ENCODE results near the gene KATNBL1. TPM values are rescaled to one million over a fixed set of nuclear protein-coding genes. Genes with fewer than 3 reads are reported as not detected.
"Not testable (repeated sequence)": the region's sequence is repeated elsewhere in the genome, so short reads cannot be mapped to it uniquely, and the experiment has no call there.

Gene KATNBL1
- total and polyA plus RNA-seq, 2 donors from 2014 or later = 15.6 to 32.2 TPM

DNA sequence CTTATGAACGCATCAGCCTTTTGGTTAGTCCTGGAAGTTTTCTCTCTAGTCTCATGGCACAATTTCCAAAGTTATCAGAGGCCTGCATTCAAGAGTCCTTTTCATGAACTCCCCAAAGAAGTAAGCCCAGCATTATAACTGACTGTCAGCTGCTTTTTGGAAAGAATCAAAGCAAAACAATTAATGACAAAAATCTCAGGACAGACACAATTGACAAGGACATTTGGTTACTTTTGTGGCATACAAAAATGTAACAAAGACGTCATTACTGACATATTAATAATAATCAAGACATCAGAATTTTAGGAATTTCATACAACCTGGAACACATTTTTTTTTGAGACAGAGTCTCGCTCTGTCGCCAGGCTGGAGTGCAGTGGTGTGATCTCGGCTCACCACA lies 21.2 kb downstream of the KATNBL1 start:
- Histone ChIP-seq H3K9ac (ENCODE audit: low read length in 3 of 3) (no peak overlapping the region), H3K4me1 (ENCODE audit: control insufficient read depth in 2 of 3, insufficient read depth in 2 of 3, low read depth in 1 of 3, low read length in 3 of 3) (no peaks in the 10 kb centered on the region), H3K9me3 (ENCODE audit: control insufficient read depth in 2 of 3, insufficient read depth in 1 of 3, low read length in 3 of 3) (no peaks in the 10 kb centered on the region), H3K27me3 (ENCODE audit: control insufficient read depth, insufficient read depth, low read length) (no peaks in the 10 kb centered on the region), H3K4me3 (ENCODE audit: low read length in 3 of 3) (no peak overlapping the region), H3K27ac (ENCODE audit: low read depth in 2 of 2, low read length in 2 of 2) (no peak overlapping the region), H3K36me3 (ENCODE audit: control insufficient read depth in 2 of 3, insufficient read depth in 3 of 3, low read length in 3 of 3) (no peaks in the 10 kb centered on the region)
- no peak for DNase-seq
- no peak for FAIRE-seq
- TF ChIP-seq, protein P1, sequence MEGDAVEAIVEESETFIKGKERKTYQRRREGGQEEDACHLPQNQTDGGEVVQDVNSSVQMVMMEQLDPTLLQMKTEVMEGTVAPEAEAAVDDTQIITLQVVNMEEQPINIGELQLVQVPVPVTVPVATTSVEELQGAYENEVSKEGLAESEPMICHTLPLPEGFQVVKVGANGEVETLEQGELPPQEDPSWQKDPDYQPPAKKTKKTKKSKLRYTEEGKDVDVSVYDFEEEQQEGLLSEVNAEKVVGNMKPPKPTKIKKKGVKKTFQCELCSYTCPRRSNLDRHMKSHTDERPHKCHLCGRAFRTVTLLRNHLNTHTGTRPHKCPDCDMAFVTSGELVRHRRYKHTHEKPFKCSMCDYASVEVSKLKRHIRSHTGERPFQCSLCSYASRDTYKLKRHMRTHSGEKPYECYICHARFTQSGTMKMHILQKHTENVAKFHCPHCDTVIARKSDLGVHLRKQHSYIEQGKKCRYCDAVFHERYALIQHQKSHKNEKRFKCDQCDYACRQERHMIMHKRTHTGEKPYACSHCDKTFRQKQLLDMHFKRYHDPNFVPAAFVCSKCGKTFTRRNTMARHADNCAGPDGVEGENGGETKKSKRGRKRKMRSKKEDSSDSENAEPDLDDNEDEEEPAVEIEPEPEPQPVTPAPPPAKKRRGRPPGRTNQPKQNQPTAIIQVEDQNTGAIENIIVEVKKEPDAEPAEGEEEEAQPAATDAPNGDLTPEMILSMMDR (IDR thresholded peaks at IDR 0.05; ENCODE audit: borderline replicate concordance, extremely low read depth, insufficient read depth) = no peak
- intact Hi-C loops (cut with DNase I) = no loop called here

DNA sequence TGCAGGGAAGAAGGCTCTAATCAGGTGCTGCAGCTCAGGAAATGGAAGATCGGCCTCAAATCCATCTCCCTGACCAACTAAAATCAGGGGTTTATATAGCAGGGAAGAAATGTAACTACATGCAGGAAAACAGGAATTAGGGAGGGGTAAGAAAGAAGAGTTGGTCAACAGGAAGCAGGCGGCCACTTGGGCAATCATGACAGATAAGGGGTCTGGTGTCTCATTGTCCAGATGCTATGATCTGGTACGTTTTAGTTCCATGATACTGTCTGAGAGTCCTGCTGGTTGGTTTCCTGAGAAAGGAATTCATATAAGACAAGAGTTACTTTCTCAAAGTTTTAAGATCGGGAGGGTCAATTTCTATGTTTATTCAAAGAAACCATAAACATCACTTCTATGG lies 24.2 kb downstream of the KATNBL1 start:
- FAIRE-seq = no peak
- no peak overlapping the region for H3K9ac ChIP-seq (ENCODE audit: low read length in 3 of 3)
- TF ChIP-seq, protein P1 (IDR thresholded peaks at IDR 0.05; ENCODE audit: borderline replicate concordance, extremely low read depth, insufficient read depth) = no peak
- intact Hi-C loops (cut with DNase I) = no loop called here
- no peaks in the 10 kb centered on the region for H3K36me3 ChIP-seq (ENCODE audit: control insufficient read depth in 2 of 3, insufficient read depth in 3 of 3, low read length in 3 of 3)
- no peak for DNase-seq
- no peaks in the 10 kb centered on the region for H3K27me3 ChIP-seq (ENCODE audit: control insufficient read depth, insufficient read depth, low read length)
- H3K27ac ChIP-seq (ENCODE audit: low read depth in 2 of 2, low read length in 2 of 2) = no peak overlapping the region
- H3K9me3 ChIP-seq (ENCODE audit: control insufficient read depth in 2 of 3, insufficient read depth in 1 of 3, low read length in 3 of 3) = no peaks in the 10 kb centered on the region
- H3K4me3 ChIP-seq (ENCODE audit: low read length in 3 of 3) = no peak overlapping the region
- H3K4me1 ChIP-seq (ENCODE audit: control insufficient read depth in 2 of 3, insufficient read depth in 2 of 3, low read depth in 1 of 3, low read length in 3 of 3) = no peaks in the 10 kb centered on the region

DNA sequence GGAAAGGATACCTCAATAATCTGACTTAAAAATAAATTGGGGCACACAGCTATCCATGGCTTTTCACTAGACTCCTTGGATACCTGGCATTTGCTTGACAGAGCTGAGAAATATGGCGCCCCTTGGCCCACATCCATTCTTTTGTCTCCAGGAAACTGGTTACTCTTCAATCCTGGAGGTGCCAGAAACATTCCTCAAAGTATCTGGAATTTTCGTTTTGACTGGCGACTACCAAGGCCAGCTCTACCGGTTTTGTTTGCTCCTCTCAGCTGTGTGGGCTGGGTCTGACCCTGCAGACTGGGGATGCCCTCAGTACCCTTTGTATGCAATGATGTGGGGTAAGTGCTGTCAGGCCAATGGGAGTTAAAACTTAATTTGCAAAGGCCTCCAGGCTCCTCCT lies 27.0 kb downstream of the KATNBL1 start:
- Histone ChIP-seq H3K9me3 (ENCODE audit: control insufficient read depth in 2 of 3, insufficient read depth in 1 of 3, low read length in 3 of 3) (no peaks in the 10 kb centered on the region), H3K27me3 (ENCODE audit: control insufficient read depth, insufficient read depth, low read length) (no peaks in the 10 kb centered on the region), H3K4me3 (ENCODE audit: low read length in 3 of 3) (no peak overlapping the region), H3K36me3 (ENCODE audit: control insufficient read depth in 2 of 3, insufficient read depth in 3 of 3, low read length in 3 of 3) (no peaks in the 10 kb centered on the region), H3K9ac (ENCODE audit: low read length in 3 of 3) (no peak overlapping the region), H3K4me1 (ENCODE audit: control insufficient read depth in 2 of 3, insufficient read depth in 2 of 3, low read depth in 1 of 3, low read length in 3 of 3) (no peaks in the 10 kb centered on the region), H3K27ac (ENCODE audit: low read depth in 2 of 2, low read length in 2 of 2) (no peak overlapping the region)
- TF ChIP-seq, protein P1 (IDR thresholded peaks at IDR 0.05; ENCODE audit: borderline replicate concordance, extremely low read depth, insufficient read depth) = no peak
- FAIRE-seq = no peak
- intact Hi-C loops (cut with DNase I) = no loop called here
- peak in 1 of 5 donors; percentile 6 for DNase-seq

DNA sequence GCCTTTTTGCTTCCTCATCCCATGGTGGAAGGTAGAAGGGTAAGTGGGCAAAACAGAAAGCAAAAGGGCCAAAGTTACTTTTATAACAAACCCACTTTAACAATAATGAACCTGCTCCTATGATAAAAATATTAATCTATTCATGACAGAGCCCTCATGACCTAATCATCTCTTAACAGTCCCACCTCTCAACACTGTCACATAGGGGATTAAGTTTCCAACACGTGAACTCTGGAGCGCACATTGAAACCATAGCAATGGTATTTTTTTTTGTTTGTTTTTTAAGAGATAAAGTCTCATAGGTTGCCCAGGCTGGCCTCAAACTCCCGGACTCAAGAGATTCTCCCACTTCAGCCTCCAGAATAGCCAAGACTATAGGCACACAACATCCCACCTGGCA lies 30.7 kb downstream of the KATNBL1 start:
- Histone ChIP-seq H3K9ac (ENCODE audit: low read length in 3 of 3) (no peak overlapping the region), H3K27me3 (ENCODE audit: control insufficient read depth, insufficient read depth, low read length) (no peaks in the 10 kb centered on the region), H3K27ac (ENCODE audit: low read depth in 2 of 2, low read length in 2 of 2) (no peak overlapping the region), H3K36me3 (ENCODE audit: control insufficient read depth in 2 of 3, insufficient read depth in 3 of 3, low read length in 3 of 3) (no peaks in the 10 kb centered on the region), H3K4me1 (ENCODE audit: control insufficient read depth in 2 of 3, insufficient read depth in 2 of 3, low read depth in 1 of 3, low read length in 3 of 3) (no peaks in the 10 kb centered on the region), H3K4me3 (ENCODE audit: low read length in 3 of 3) (no peak overlapping the region), H3K9me3 (ENCODE audit: control insufficient read depth in 2 of 3, insufficient read depth in 1 of 3, low read length in 3 of 3) (peaks cover 0 to 3% (median 0%) of the 10 kb centered on the region in 3 donors)
- no peak for FAIRE-seq
- no peak for DNase-seq
- intact Hi-C loops (cut with DNase I) = no loop called here
- TF ChIP-seq, protein P1 (IDR thresholded peaks at IDR 0.05; ENCODE audit: borderline replicate concordance, extremely low read depth, insufficient read depth) = no peak

DNA sequence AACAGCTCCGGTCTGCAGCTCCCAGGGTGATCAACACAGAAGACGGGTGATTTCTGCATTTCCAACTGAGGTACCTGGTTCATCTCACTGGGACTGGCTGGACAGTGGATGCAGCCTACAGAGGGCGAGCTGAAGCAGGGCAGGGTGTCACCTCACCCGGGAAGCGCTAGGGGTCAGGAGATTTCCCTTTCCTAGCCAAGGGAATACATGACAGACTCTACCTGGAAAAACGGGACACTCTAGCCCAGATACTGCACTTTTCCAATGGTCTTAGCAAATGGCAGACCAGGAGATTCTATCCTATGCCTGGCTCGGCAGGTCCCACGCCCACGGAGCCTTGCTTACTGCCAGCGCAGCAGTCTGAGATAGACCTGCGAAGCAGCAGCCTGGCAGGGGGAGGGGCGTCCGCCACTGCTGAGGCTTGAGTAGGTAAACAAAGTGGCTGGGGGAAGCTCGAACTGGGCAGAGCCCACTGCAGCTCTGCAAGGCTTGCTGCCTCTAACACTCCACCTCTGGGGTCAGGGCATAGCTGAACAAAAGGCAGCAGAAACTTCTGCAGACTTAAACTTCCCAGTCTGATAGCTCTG lies 43.8 kb downstream of the KATNBL1 start:
- H3K9me3 ChIP-seq (ENCODE audit: control insufficient read depth in 2 of 3, insufficient read depth in 1 of 3, low read length in 3 of 3); DNase-seq; H3K9ac ChIP-seq (ENCODE audit: low read length in 3 of 3); H3K27ac ChIP-seq (ENCODE audit: low read depth in 2 of 2, low read length in 2 of 2); H3K27me3 ChIP-seq (ENCODE audit: control insufficient read depth, insufficient read depth, low read length); H3K4me3 ChIP-seq (ENCODE audit: low read length in 3 of 3); intact Hi-C loops (cut with DNase I); FAIRE-seq; H3K36me3 ChIP-seq (ENCODE audit: control insufficient read depth in 2 of 3, insufficient read depth in 3 of 3, low read length in 3 of 3); H3K4me1 ChIP-seq (ENCODE audit: control insufficient read depth in 2 of 3, insufficient read depth in 2 of 3, low read depth in 1 of 3, low read length in 3 of 3): not testable (repeated sequence)
